AG08396 (cell line): Measurements from ENCODE around the gene LPAR1.
"Not testable (repeated sequence)": the region's sequence is repeated elsewhere in the genome, so short reads cannot be mapped to it uniquely, and the experiment has no call there.

ENCODE experiments used
- DNase-seq: peaks from one replicate; pipeline ENCODE4 v3.0.0; 2012; ENCODE audit warnings: low spot score, mixed read lengths

Gene LPAR1

GRCh38 chr9:110874963-110875674 lies 163.2 kb downstream of the LPAR1 start:
- no peak for DNase-seq

DNA sequence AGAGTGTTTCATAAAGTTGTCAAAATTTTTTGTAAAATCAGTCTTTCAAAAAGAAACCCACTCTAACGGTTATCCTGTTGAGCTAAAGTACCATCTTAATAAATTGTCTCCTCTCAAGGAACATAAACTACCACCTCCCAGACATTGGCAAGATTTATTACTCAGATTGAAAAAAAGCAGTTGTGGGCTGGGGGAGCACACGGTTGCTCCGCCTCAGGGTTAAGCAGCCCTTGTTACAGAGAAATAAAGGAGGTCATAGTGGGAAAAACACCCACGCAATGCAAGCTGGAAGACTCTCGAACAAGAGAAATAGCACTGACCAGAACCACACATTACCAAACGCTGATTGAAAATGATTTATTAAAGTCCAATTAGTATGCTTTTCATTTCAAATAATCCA lies 165.3 kb downstream of the LPAR1 start:
- DNase-seq = no peak

GRCh38 chr9:110871736-110872135 lies 166.5 kb downstream of the LPAR1 start:
- no peak for DNase-seq

- DNase-seq = no peak
Observed at GRCh38 chr9:110869931-110870330, 168.3 kb downstream of the LPAR1 start.

DNA sequence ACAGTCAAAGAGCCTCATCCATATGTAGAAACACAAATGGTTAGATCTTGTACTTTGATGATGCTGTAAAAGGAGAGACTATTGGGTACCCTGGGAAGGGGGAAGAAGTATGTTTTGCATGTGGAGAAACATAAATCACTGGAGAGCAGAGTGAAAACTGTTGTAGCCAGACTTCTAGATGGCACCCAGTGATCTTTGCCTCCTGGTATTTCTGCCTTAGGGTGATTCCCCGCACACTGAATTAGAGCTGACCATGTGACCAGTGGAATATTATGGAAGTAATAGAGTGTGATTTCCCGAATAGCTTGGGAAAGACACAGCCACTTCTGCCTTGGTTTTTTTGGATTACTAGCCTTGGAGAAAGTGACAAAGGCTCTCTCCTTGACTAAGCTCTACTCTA lies 174.3 kb downstream of the LPAR1 start:
- no peak for DNase-seq

DNA sequence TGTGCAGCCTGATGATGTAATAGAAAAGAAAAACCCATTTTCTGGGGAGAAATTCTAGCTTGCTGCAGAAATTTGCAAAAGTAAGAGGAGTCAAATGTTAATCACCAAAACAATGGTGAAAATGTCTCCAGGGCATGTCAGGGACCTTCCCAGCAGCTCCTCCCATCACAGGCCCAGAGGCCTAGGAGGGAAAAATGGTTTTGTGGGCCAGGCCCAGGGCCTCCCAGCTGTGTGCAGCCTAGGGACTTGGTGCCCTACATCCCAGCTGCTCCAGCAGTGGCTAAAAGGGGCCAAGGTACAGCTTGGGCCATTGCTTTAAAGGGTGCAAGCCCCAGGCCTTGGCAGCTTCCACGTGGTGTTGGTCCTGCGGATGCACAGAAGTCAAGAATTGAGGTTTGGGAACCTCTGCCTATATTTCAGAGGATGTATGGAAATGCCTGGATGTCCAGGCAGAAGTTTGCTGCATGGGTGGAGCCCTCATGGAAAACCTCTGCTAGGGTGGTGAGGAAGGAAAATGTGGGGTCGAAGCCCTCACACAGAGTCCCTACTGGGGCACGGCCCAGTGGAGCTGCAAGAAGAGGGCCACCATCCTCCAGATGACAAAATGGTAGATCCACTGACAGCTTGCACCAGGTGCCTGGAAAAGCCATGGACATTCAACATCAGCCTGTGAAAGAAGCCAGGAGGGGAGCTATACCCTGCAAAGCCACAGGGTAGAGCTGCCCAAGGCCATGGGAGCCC lies 176.7 kb downstream of the LPAR1 start:
- DNase-seq = not testable (repeated sequence)

DNA sequence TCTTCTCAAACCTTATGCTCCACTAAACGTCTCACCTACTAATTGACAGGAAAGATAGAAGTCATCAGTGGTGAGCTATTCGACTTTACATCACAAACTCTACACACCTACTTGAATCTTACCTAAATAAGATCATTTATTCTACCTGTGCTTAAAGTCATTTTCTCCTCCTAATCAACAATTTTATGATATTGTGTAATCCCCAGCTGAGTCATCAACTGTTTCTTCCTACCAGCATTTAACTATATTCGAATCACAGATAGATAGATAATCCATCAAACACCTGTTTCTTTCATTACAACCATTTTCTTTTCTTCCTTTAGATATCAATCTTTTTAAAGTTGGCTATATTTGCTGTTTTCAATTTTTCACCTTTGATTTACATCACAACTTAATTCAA lies 181.5 kb downstream of the LPAR1 start:
- DNase-seq = no peak

DNA sequence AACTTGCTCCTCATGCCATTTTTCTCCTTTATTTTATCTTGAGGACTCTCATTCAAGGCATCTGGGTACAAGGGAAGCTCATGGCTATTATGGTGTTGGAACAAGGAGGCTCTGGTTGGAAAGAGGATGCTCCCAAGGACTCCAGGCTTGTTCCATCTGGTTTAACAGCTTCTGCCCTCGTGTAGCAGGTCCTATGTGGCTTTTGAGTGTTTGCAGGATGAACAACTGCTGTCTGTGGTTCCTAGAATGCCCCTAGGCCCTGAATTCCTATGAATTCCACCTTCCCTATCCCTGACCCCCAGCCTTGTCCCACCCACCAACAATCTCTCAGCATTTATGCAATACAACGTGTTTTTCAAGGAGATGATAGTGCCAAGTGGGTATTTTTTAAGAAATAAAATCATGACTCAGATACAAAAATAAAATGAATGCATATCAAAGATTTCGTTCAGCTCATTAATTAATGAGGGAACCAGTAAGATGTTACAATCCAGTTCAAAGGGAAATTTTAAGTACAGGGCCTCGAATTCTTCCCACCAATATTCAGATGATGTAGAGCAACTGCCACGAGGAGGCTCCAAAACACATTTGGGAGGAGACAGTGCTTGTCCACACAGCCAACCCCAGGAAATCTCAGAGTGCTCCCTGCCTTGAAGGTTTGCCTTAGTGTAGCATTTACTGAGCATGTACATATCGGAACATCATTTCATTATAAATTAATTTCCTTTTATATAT lies 187.7 kb downstream of the LPAR1 start:
- DNase-seq = no peak

DNA sequence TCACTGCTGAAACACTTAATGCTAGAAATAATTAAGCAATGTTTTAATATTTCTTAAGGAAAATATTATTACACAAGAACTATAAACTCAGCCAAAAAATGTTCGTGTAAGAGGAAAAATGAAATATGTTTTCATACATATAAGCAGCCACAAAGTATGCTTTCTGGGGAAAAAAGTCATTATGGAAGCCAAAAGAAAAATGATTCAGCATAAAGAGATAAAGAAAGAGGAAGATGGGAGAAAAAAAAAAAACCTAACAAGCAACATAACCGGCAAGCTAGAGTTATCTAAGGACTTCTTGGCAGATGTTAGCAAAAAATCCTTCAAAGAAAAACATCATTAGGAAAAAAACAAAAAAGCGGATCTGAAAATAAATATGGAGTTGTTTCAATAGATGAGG lies 190.6 kb downstream of the LPAR1 start:
- DNase-seq = no peak

DNA sequence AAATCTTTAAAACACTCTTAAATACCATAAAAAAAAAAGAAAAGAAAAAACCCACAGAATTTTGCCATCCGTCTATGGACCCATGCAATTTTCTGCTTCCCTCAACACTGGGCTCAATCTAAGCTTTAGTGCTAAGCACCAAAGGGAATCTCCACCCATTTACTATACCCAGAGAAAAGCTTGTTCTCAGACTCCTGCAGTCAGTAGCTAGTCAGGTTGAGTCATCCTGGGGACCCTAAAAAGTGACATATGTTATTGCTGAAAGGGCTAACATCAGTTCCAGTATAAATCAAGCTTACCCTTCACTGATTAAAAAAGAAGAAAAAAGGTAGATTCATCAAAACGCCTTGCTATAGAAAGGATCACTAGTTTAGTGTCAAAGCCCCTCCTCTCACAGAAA lies 192.1 kb downstream of the LPAR1 start:
- DNase-seq = no peak

DNA sequence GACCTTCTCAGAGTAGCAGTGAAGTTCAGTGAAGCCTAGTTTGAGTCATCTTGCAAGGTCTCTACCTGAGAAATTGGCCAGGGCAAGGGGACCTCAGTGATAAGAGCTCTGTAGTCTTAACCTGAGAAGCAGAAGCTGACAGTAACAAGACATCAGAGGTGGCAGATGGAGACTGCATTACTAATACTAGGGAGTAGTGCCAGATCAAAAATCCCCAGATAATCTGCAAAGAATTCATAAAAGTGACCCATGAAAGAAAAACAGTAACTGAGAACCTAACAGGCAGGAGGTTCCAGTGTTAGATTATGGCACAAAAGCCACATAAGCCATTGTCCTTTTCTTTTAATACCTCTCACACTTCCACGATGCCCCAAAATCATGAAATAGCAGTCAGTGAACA lies 194.1 kb downstream of the LPAR1 start:
- no peak for DNase-seq

DNA sequence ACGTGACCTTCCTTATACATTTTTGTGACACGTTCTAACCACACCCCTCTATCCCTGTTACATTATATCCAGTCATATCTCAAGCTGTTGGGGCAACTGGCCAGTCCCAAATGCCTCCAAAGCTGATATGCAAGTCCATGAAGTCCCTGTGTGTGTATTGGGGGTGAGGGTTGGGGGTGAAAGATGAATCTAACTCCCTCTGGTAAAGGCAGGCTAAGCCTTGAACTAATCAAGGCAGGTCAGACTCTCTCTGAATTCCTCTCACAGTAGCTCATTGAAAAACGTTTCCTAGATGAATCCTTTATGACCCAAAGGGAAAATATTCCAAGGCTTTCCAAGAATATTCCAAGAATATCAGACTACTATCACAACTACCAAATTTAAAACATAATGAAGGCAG lies 195.3 kb downstream of the LPAR1 start:
- no peak for DNase-seq

GRCh38 chr9:110842169-110842568 lies 196.1 kb downstream of the LPAR1 start:
- DNase-seq = no peak

GRCh38 chr9:110837401-110838005 lies 200.8 kb downstream of the LPAR1 start:
- DNase-seq = no peak

DNA sequence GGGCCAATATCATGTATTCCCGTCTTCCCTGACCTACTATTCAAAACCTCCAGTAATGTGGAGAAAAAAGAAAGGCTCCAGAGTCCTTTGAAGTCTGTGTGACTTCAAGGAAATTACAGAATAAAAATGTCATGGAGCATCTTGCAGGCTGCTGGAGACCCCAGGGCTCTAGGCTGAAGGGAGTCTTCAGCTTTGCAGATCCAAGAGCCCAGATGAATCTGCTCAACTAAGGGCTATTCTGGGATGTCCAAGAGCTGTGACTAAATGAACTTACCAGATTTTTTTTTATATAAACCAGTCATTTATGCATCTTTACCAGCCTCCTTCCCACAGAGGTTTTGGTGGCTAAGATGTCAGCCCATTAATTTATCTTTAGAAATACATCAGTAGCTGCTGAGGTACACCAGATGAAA lies 202.4 kb downstream of the LPAR1 start:
- DNase-seq = peak; percentile 21

- peak; percentile 68 for DNase-seq
Observed at GRCh38 chr9:110835404-110835803, 202.9 kb downstream of the LPAR1 start.

- DNase-seq = no peak
Observed at GRCh38 chr9:110832926-110833325, 205.3 kb downstream of the LPAR1 start.

DNA sequence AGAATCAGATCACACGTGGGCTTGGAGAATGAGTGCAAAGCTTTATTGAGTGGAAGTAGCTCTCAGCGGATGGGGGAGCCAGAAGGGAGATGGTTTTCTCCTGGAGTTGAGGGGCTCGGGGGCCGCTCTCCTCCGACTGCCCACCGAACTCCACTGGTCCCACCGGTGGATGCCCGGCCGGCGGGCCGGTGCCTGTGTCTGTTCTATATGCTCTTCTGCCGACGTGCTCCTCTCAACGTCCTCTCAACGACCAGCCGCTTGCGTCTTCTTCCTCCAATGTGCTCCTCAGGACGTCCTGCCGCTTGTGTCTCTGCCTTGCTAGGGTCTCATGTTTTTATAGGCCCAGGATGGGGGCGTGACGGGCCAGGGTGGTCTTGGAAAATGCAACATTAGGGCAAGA lies 207.8 kb downstream of the LPAR1 start:
- no peak for DNase-seq

- peak; percentile 59 for DNase-seq
Observed at GRCh38 chr9:110828264-110828663, 210.0 kb downstream of the LPAR1 start.

DNA sequence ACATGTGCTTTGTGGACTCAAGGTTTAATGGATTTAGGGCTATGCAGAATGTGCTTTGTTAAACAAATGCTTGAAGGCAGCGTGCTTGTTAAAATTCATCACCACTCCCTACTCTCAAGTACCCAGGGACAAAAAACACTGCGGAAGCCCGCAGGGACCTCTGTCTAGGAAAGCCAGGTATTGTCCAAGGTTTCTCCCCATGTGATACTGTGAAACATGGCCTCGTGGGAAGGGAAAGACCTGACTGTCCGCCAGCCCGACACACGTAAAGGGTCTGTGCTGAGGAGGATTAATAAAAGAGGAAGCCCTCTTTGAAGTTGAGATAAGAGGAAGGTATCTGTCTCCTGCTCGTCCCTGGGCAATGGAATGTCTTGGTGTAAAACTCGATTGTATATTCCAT lies 211.9 kb downstream of the LPAR1 start:
- not testable (repeated sequence) for DNase-seq

DNA sequence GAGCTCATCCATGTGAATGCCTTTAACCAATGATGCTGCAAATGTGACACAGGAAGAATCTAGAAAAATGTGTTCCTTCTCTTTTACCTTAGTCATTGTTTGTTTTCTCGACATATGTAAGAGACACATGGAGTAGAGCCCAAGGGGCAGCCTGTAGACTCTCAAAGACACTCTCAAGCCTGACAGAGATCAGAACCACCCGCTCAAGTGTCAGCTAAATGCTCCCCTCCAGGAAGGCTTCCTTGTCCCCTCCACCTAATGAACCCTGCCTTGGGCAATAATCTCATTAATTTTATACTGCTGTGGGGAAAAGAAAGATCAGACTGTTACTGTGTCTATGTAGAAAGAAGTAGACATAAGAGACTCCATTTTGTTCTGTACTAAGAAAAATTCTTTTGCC lies 212.3 kb downstream of the LPAR1 start:
- DNase-seq = no peak

- DNase-seq = not testable (repeated sequence)
Observed at GRCh38 chr9:110825129-110825528, 213.1 kb downstream of the LPAR1 start.
